AG04450 (cell line): Measurements from ENCODE around the gene MYO9B. TPM values are rescaled to one million over a fixed set of nuclear protein-coding genes. Genes with fewer than 3 reads are reported as not detected.

Experiments used
- CTCF ChIA-PET: fragments of 300-600, 350-600 bp; formaldehyde crosslinking; extraction: SDS; loops from one replicate; lab custom pipeline; 2022; ENCODE audit warnings: antibody characterized with exemption, inconsistent platforms; lab: Charles Lee
- POLR2A ChIA-PET: fragments of 350-600 bp; formaldehyde crosslinking; extraction: SDS; loops from one replicate; lab custom pipeline; 2021; ENCODE audit warnings: antibody characterized with exemption, inconsistent platforms; lab: Yijun Ruan, JAX
- DNase-seq: peaks from one replicate; pipeline ENCODE4 v3.0.0-alpha.2; 2011; ENCODE audit warnings: low read depth, low spot score
- H3K27ac ChIP-seq: one replicate; pipeline ENCODE4 v1.5.1; 2012; ENCODE audit warnings: low read depth, low read length, control low read depth
- H3K27me3 ChIP-seq: one replicate; pipeline ENCODE4 v1.6.0; 2012; ENCODE audit warnings: low read length; ENCODE audit not compliant: control insufficient read depth, insufficient read depth
- H3K4me3 ChIP-seq: 2 replicates; pipeline ENCODE4 v1.5.1; 2011; ENCODE audit warnings: mild to moderate bottlenecking, low read depth, low read length, control low read depth
- H3K9me3 ChIP-seq: 2 replicates; pipeline ENCODE4 v1.5.1; 2012; ENCODE audit warnings: low read length; ENCODE audit not compliant: control insufficient read depth, insufficient read depth
- CTCF ChIP-seq: IDR thresholded peaks from 2 replicates; pipeline ENCODE4 v1.5.1; 2011; ENCODE audit warnings: low read depth, low read length, control low read depth, inconsistent platforms
- polyA plus RNA-seq: library from polyadenylated mRNA; depleted of rRNA; stranded (reverse); fragments of >200 nt; gene quantifications from 2 replicates; pipeline ENCODE4 v1.2.3, GENCODE V29; 2011

Gene MYO9B
- polyA plus RNA-seq, 1 experiment = 34.5 TPM

GRCh38 chr19:17061205-17061604 is 14.4 kb upstream of the MYO9B start:
- Histone ChIP-seq H3K27me3 (no peaks in the 10 kb centered on the region), H3K4me3 (no peak overlapping the region), H3K9me3 (peaks cover 15% of the 10 kb centered on the region), H3K27ac (no peak overlapping the region)
- CTCF ChIA-PET = interaction anchor here (0.5 to 1.0 kb wide), 2 partner anchors 9 to 289 kb away, joined by 3 to 4 read pairs; no protein-coding TSS in a partner anchor
- no peak for DNase-seq
- no peak for TF ChIP-seq CTCF
- POLR2A ChIA-PET = no interaction called here

DNA sequence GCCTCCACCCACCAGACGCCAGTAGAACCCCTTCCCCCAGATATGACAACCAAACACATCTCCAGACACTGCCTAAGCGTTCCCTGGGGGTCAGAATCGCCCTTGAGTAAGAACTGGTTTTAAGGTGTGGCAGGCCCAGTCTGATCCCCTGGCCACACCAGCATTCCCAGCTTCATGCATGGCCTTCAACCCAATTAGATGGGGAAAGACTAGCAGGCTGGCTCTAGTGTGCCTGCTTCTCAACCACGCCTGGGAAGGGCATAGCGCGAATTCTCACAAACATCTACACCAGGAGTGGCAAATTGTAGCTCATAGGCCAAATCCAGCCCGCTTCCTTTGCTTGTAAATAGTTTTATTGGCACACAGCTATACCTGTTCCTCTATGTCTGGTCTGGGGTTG is 13.9 kb upstream of the MYO9B start:
- Histone ChIP-seq H3K27ac (no peak overlapping the region), H3K27me3 (no peaks in the 10 kb centered on the region), H3K9me3 (peaks cover 15% of the 10 kb centered on the region), H3K4me3 (no peak overlapping the region)
- DNase-seq = no peak
- no peak for TF ChIP-seq CTCF
- CTCF ChIA-PET = interaction anchor here (0.5 to 1.0 kb wide), 2 partner anchors 9 to 290 kb away, joined by 3 to 4 read pairs; no protein-coding TSS in a partner anchor
- POLR2A ChIA-PET = no interaction called here

- ChIA-PET POLR2A (no interaction called here), CTCF (no interaction called here)
- no peak for DNase-seq
- H3K27ac ChIP-seq = no peak overlapping the region
- H3K9me3 ChIP-seq = peaks cover 7% of the 10 kb centered on the region
- H3K27me3 ChIP-seq = no peaks in the 10 kb centered on the region
- no peak for TF ChIP-seq CTCF
- H3K4me3 ChIP-seq = no peak overlapping the region
Observed at GRCh38 chr19:17063428-17063827, 12.1 kb upstream of the MYO9B start.

DNA sequence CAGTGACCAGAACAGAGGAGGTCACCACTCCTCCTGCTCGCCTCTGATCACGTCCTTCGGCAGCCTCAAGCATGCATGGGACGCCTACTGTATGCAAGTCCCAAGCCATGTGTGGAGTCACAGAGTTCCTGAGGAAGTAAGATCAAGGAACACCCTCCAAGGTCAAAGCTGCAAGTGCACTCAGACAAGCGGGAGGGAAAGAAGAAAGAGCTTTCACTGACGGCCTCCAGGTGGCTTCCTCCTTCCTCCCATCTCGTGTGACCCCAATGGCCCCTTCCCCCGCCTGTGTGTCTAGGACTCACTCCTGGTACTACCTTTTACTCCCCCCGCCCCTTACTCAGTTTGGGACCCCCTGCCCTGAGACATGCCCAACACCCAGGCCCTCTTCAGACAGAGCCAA is 6.4 kb upstream of the MYO9B start:
- H3K27me3 ChIP-seq = no peaks in the 10 kb centered on the region
- TF ChIP-seq CTCF = no peak
- CTCF ChIA-PET = no interaction called here
- no peak for DNase-seq
- no peak overlapping the region for H3K4me3 ChIP-seq
- H3K27ac ChIP-seq = no peak overlapping the region
- POLR2A ChIA-PET = no interaction called here
- no peaks in the 10 kb centered on the region for H3K9me3 ChIP-seq

DNA sequence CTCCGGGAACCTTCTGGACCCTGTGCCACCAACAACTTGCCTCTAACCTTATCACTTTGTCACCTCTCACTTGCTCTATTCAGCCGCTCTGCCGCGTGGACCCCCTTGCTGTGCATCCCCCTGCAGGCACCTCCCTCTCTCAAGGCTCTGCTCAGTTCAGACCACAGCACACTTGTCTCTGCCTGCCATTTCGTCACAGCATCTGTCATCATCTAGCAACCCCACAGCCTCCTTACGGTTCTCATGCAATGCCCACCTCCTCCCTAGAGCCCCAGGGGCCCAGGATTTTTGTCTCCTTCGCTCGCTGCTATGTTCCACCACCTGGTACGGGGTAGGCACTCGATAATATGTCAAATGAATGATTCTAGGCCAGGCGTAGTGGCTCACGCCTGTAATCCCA is 5.2 kb upstream of the MYO9B start:
- Histone ChIP-seq H3K27me3 (no peaks in the 10 kb centered on the region), H3K4me3 (no peak overlapping the region), H3K27ac (no peak overlapping the region), H3K9me3 (no peaks in the 10 kb centered on the region)
- CTCF ChIA-PET = interaction anchor here (0.6 kb wide), 1 partner anchor 191 kb away, joined by 3 read pairs; no protein-coding TSS in a partner anchor
- no peak for DNase-seq
- POLR2A ChIA-PET = no interaction called here
- no peak for TF ChIP-seq CTCF
